ENCODE data around the gene AKAP13. TPM values are rescaled to one million over a fixed set of nuclear protein-coding genes. Genes with fewer than 3 reads are reported as not detected.

The AKAP13 gene
- total and polyA plus RNA-seq, 2 of the 13 experiments (the other 11 are each of a cell fraction or from before 2014, with no cell fraction given), result 6.7 to 27.1 TPM

DNA sequence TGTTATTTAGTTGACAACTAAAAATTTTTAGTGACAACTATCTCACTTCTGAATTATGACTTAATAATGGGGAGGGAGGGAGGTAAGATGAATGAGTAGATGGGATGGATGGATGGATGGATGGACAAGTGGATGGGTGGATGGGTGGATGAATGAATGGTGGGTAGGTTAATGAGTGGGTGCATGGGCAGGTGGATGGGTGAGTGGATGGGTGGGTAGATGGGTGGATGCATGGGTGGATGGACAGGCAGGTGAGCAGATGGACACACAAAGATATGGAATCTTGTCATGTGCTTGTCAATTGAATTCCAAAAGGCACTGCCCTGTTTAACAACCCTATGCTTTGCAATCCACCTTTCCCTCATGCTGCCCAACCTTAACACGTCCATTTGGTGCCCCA lies 372.9 kb downstream of the AKAP13 start:
- FAIRE-seq, result no peak
- CTCF ChIA-PET (ENCODE audit: low intra/inter-chr PET ratio, low total read pairs), result no interaction called here
- no peaks in the 10 kb centered on the region for H3K9me3 ChIP-seq (ENCODE audit: low read length)

GRCh38 chr15:85753791-85754452 lies 373.5 kb downstream of the AKAP13 start:
- no peak overlapping the region for H3K9ac ChIP-seq (ENCODE audit: insufficient read depth, low read depth, low read length)
- DNase-seq (ENCODE audit: low spot score), result no peak
- no peak for FAIRE-seq
- no peak overlapping the region for H3K4me3 ChIP-seq (replicated peaks in 1 of 3; ENCODE audit: insufficient read depth in 1 of 3, low read depth in 2 of 3, low read length in 3 of 3)
- ATAC-seq, result no peak
- no peak overlapping the region for H3K4me2 ChIP-seq (ENCODE audit: low read depth, low read length)
- in situ Hi-C loops (cut with HindIII; ENCODE audit: extremely low pct_ligation_motif_present, low pct_unique_long_range_greater_than_20kb), result no loop called here
- no peaks in the 10 kb centered on the region for H4K20me1 ChIP-seq (ENCODE audit: insufficient read depth, low read length)
- no peaks in the 10 kb centered on the region for H3K9me3 ChIP-seq (ENCODE audit: low read length)
- no peak overlapping the region for H3K27ac ChIP-seq (ENCODE audit: extremely low read length, insufficient read depth, low read length)
- H3K36me3 ChIP-seq (replicated peaks in 1 of 2; ENCODE audit: control insufficient read depth in 1 of 2, insufficient read depth in 2 of 2, low read length in 2 of 2), result 0 out of 5 replicates have a peak, but pooled peaks cover 1 to 3% of the 10 kb centered on the region in 2 experiments
- no peaks in the 10 kb centered on the region for H3K27me3 ChIP-seq (ENCODE audit: control insufficient read depth in 1 of 2, insufficient read depth in 2 of 2, low read length in 2 of 2)
- H2AFZ ChIP-seq (ENCODE audit: low read length), result no peak overlapping the region
- CTCF ChIA-PET (ENCODE audit: low intra/inter-chr PET ratio, low total read pairs), result no interaction called here
- intact Hi-C loops (cut with micrococcal nuclease; ENCODE audit: unreplicated experiment), result no loop called here
- no peaks in the 10 kb centered on the region for H3K79me2 ChIP-seq (ENCODE audit: insufficient read depth, low read length)
- 95% methylated on average over 4 of the region's 10 CpGs for WGBS (ENCODE audit: low lambda C conversion rate)
- POLR2A ChIA-PET, result no interaction called here
- TF ChIP-seq ZNF569 (CRISPR knock-in tag; IDR thresholded peaks at IDR 0.05; ENCODE audit: borderline replicate concordance), result no peak
- no peak for TF ChIP-seq MXI1 (IDR thresholded peaks at IDR 0.05; ENCODE audit: borderline replicate concordance, low read depth, low read length)
- no peak for TF ChIP-seq SP5 (CRISPR knock-in tag; IDR thresholded peaks at IDR 0.05; ENCODE audit: borderline replicate concordance, low read depth)
- no peak for TF ChIP-seq CSRNP1 (CRISPR knock-in tag; IDR thresholded peaks at IDR 0.05)
- TF ChIP-seq ZNF44 (CRISPR knock-in tag; IDR thresholded peaks at IDR 0.05), result no peak
- no peak for TF ChIP-seq ZNF598 (CRISPR knock-in tag; IDR thresholded peaks at IDR 0.05; ENCODE audit: borderline replicate concordance)
- no peak for TF ChIP-seq ZBED4 (CRISPR knock-in tag; IDR thresholded peaks at IDR 0.05; ENCODE audit: borderline replicate concordance)
- TF ChIP-seq ZNF33B (CRISPR knock-in tag; IDR thresholded peaks at IDR 0.05), result no peak
- TF ChIP-seq ZNF580 (CRISPR knock-in tag; IDR thresholded peaks at IDR 0.05; ENCODE audit: borderline replicate concordance, low read depth), result no peak
- no peak for TF ChIP-seq ZNF292 (CRISPR knock-in tag; IDR thresholded peaks at IDR 0.05; ENCODE audit: borderline replicate concordance, low read depth)
- TF ChIP-seq SNRNP70 (IDR thresholded peaks at IDR 0.05; ENCODE audit: low read depth, low read length), result no peak
- no TSS peak for BruUV-seq (replicated peaks)
- no peaks in the 10 kb centered on the region for H3K4me1 ChIP-seq (ENCODE audit: insufficient read depth, low read length)

More for the DNA sequence above, 372.9 kb downstream of the AKAP13 start:
- Histone ChIP-seq H3K9ac (ENCODE audit: insufficient read depth, low read depth, low read length) (no peak overlapping the region), H2AFZ (ENCODE audit: low read length) (no peak overlapping the region), H3K36me3 (replicated peaks in 1 of 2; ENCODE audit: control insufficient read depth in 1 of 2, insufficient read depth in 2 of 2, low read length in 2 of 2) (0 out of 5 replicates have a peak, but pooled peaks cover 0 to 3% of the 10 kb centered on the region in 2 experiments), H4K20me1 (ENCODE audit: insufficient read depth, low read length) (no peaks in the 10 kb centered on the region), H3K4me1 (ENCODE audit: insufficient read depth, low read length) (no peaks in the 10 kb centered on the region), H3K27me3 (ENCODE audit: control insufficient read depth in 1 of 2, insufficient read depth in 2 of 2, low read length in 2 of 2) (no peaks in the 10 kb centered on the region), H3K4me3 (replicated peaks in 1 of 3; ENCODE audit: insufficient read depth in 1 of 3, low read depth in 2 of 3, low read length in 3 of 3) (no peak overlapping the region), H3K79me2 (ENCODE audit: insufficient read depth, low read length) (no peaks in the 10 kb centered on the region), H3K4me2 (ENCODE audit: low read depth, low read length) (no peak overlapping the region), H3K27ac (ENCODE audit: extremely low read length, insufficient read depth, low read length) (no peak overlapping the region)
- BruUV-seq (replicated peaks), result no TSS peak
- 100% methylated on average over 1 of the region's 1 CpG for WGBS (ENCODE audit: low lambda C conversion rate)
- intact Hi-C loops (cut with micrococcal nuclease; ENCODE audit: unreplicated experiment) (no loop called here), in situ Hi-C loops (cut with HindIII; ENCODE audit: extremely low pct_ligation_motif_present, low pct_unique_long_range_greater_than_20kb) (no loop called here)
- no peak for DNase-seq (ENCODE audit: low spot score)
- POLR2A ChIA-PET, result no interaction called here
- TF ChIP-seq ZNF235 (CRISPR knock-in tag; IDR thresholded peaks at IDR 0.05; ENCODE audit: borderline replicate concordance) (no peak), ZNF263 (CRISPR knock-in tag; IDR thresholded peaks at IDR 0.05) (no peak), KDM5B (CRISPR knock-in tag; IDR thresholded peaks at IDR 0.05; ENCODE audit: borderline replicate concordance) (no peak)
- ATAC-seq, result no peak
